Endothelial cell of umbilical vein (primary cell): ENCODE measurements around the gene ATP13A2. TPM values are rescaled to one million over a fixed set of nuclear protein-coding genes. Genes with fewer than 3 reads are reported as not detected.

ENCODE experiments used
- BruUV-seq: library from RNA; stranded (reverse); fragments of 400-500 nt; replicated peaks from 2 replicates; lab custom pipeline; 2021; lab: Mats Ljungman, UMichigan
- CTCF ChIA-PET: fragments of 300-600, 350-600 bp; sonication (Branson Sonifier 250); formaldehyde crosslinking; loops from one replicate; lab custom pipeline; 2021; ENCODE audit warnings: antibody characterized with exemption, inconsistent platforms; lab: Charles Lee
- POLR2A ChIA-PET: fragments of 300-600, 350-600 bp; sonication (Branson Sonifier 250); formaldehyde crosslinking; loops from one replicate; lab custom pipeline; 2021; ENCODE audit warnings: antibody characterized with exemption, inconsistent platforms; lab: Charles Lee
- DNase-seq: peaks from one replicate; pipeline ENCODE4 v3.0.0-alpha.2; 2011; ENCODE audit warnings: low read depth, low spot score
- FAIRE-seq: peaks from 2 replicates; lab custom pipeline; 2011; peaks lifted over from hg19 to GRCh38; lab: Jason Lieb, UNC
- H2AFZ ChIP-seq: 2 replicates; pipeline ENCODE4 v1.6.0; 2012; ENCODE audit warnings: low read depth, low read length, control low read depth, inconsistent platforms
- H3K27ac ChIP-seq: 2 replicates; pipeline ENCODE4 v1.5.1; 2011; ENCODE audit warnings: low read depth, mild to moderate bottlenecking, control low read depth, low read length, moderate library complexity; ENCODE audit not compliant: insufficient read depth
- H3K27me3 ChIP-seq, 2 experiments: 2 replicates each; pipeline versions ENCODE4 v1.6.0 to v1.6.1; 2011; ENCODE audit warnings: low read length in 2 of 2, mixed read lengths in 1 of 2; ENCODE audit not compliant: control insufficient read depth in 2 of 2, insufficient read depth in 2 of 2
- H3K36me3 ChIP-seq, 2 experiments: 2 replicates in 1 of 2; 3 replicates in 1 of 2; pipeline ENCODE4 v1.5.1; 2011; ENCODE audit warnings: low read length in 2 of 2, mild to moderate bottlenecking in 1 of 2, moderate library complexity in 1 of 2; ENCODE audit not compliant: control insufficient read depth in 2 of 2, insufficient read depth in 2 of 2; ENCODE audit errors: extremely low read depth in 1 of 2
- H3K4me1 ChIP-seq: 3 replicates; pipeline ENCODE4 v1.5.1; 2011; ENCODE audit warnings: mild to moderate bottlenecking, low read length; ENCODE audit not compliant: control insufficient read depth, insufficient read depth; ENCODE audit errors: extremely low read depth
- H3K4me2 ChIP-seq: 2 replicates; pipeline ENCODE4 v1.6.1; 2011; ENCODE audit warnings: low read length, control low read depth, mixed read lengths; ENCODE audit not compliant: insufficient read depth
- H3K4me3 ChIP-seq, 3 experiments: fragments of 200-600 bp in 1 of 3; sonication (generic), shearing (Covaris generic) in 1 of 3; replicated peaks in 1 of 3; 2 replicates each; pipeline ENCODE4 v1.5.1; 2011 to 2016; ENCODE audit warnings: control low read depth in 3 of 3, low read length in 3 of 3, mild to moderate bottlenecking in 2 of 3, inconsistent platforms in 1 of 3, low read depth in 1 of 3, moderate library complexity in 1 of 3; ENCODE audit not compliant: insufficient read depth in 1 of 3
- H3K79me2 ChIP-seq: 2 replicates; pipeline ENCODE4 v1.6.0; 2012; ENCODE audit warnings: low read length, inconsistent platforms; ENCODE audit not compliant: control insufficient read depth, insufficient read depth
- H3K9ac ChIP-seq: replicated peaks from 2 replicates; pipeline ENCODE3; 2011; ENCODE audit warnings: low read length, control low read depth; ENCODE audit not compliant: insufficient read depth; ENCODE audit errors: extremely low read depth
- H3K9me1 ChIP-seq: replicated peaks from 3 replicates; pipeline ENCODE4 v1.6.0; 2011; ENCODE audit warnings: mild to moderate bottlenecking, low read length; ENCODE audit not compliant: control insufficient read depth, insufficient read depth; ENCODE audit errors: extremely low read depth
- H3K9me3 ChIP-seq: replicated peaks from 2 replicates; pipeline ENCODE4 v1.5.1; 2012; ENCODE audit warnings: low read length, inconsistent platforms; ENCODE audit not compliant: control insufficient read depth, insufficient read depth
- H4K20me1 ChIP-seq: replicated peaks from 2 replicates; pipeline ENCODE3; 2011; ENCODE audit warnings: mild to moderate bottlenecking, low read length; ENCODE audit not compliant: control insufficient read depth, insufficient read depth; ENCODE audit errors: extremely low read depth
- CTCF ChIP-seq, 2 donors: IDR thresholded peaks; 1 replicate in 1 of 2; 2 replicates in 1 of 2; pipeline ENCODE4 v1.5.1; 2011; ENCODE audit warnings: low read length in 2 of 2, mild to moderate bottlenecking in 2 of 2, moderate library complexity in 2 of 2, control low read depth in 1 of 2, inconsistent platforms in 1 of 2, low read depth in 1 of 2; ENCODE audit not compliant: insufficient read depth in 1 of 2; ENCODE audit errors: extremely low read depth in 1 of 2
- EZH2 ChIP-seq: IDR thresholded peaks from 2 replicates; pipeline ENCODE4 v1.6.1; 2012; ENCODE audit warnings: borderline replicate concordance, low read depth, mild to moderate bottlenecking, moderate library complexity, low read length, inconsistent platforms; ENCODE audit not compliant: severe bottlenecking
- FOS ChIP-seq: IDR thresholded peaks from 2 replicates; pipeline ENCODE4 v1.6.1; 2011; ENCODE audit warnings: mild to moderate bottlenecking, low read length, moderate library complexity, borderline replicate concordance; ENCODE audit not compliant: insufficient read depth
- GATA2 ChIP-seq: IDR thresholded peaks from 2 replicates; pipeline ENCODE4 v1.7.0; 2011; ENCODE audit warnings: low read depth, mild to moderate bottlenecking, moderate library complexity, mixed read lengths, low read length; ENCODE audit not compliant: insufficient read length, insufficient read depth
- JUN ChIP-seq: IDR thresholded peaks from 2 replicates; pipeline ENCODE4 v1.6.1; 2011; ENCODE audit warnings: borderline replicate concordance, low read depth; ENCODE audit not compliant: insufficient read length, insufficient read depth
- MYC ChIP-seq: IDR thresholded peaks from one replicate; pipeline ENCODE4 v1.6.1; 2011; ENCODE audit warnings: mild to moderate bottlenecking, low read depth, low read length
- POLR2A ChIP-seq: IDR thresholded peaks from 2 replicates; pipeline ENCODE4 v1.6.1; 2012; ENCODE audit warnings: low read depth, mild to moderate bottlenecking, control low read depth, low read length
- POLR2AphosphoS5 ChIP-seq: IDR thresholded peaks from 2 replicates; pipeline ENCODE4 v1.6.1; 2012; ENCODE audit warnings: low read depth, mild to moderate bottlenecking, control low read depth, low read length, moderate library complexity; ENCODE audit not compliant: insufficient read depth
- dilution Hi-C: fragments of 300-500 bp; cut with MboI; formaldehyde crosslinking; loops from one replicate; pipeline ENCODE4 v1.15.0; 2019; ENCODE audit warnings: low sequenced_read_pairs; ENCODE audit not compliant: extremely low pct_ligation_motif_present
- intact Hi-C: fragments of 100-400 bp; cut with micrococcal nuclease; formaldehyde crosslinking; loops from one replicate; pipeline ENCODE4 v1.10.0; 2022
- polyA plus RNA-seq, 4 experiments: library from polyadenylated mRNA; depleted of rRNA in 3 of 4; stranded (reverse) in 3 of 4; unstranded in 1 of 4; fragments of >200 nt; gene quantifications; 2 replicates each; pipeline versions ENCODE4 v1.2.1 to v1.2.3, GENCODE V29; 2011 to 2012; ENCODE audit warnings: missing spikeins in 1 of 4
- total RNA-seq: library from RNA; stranded (reverse); gene quantifications from 2 replicates; pipeline ENCODE4 v1.2.3, GENCODE V29; 2021
- TF ChIP-seq, protein P1 (sequence below): IDR thresholded peaks from 2 replicates; pipeline ENCODE4 v1.6.1; 2011; ENCODE audit not compliant: insufficient read depth, insufficient read length

The ATP13A2 gene
- total and polyA plus RNA-seq, 2 donors (not counting 3 experiments of a cell fraction or from before 2014, with no cell fraction given), result 44.9 to 60.6 TPM

GRCh38 chr1:17012775-17013490, 1.2 kb upstream of the ATP13A2 start:
- Histone ChIP-seq H3K27ac (no peak overlapping the region), H3K79me2 (no peaks in the 10 kb centered on the region), H2AFZ (no peak overlapping the region), H3K9me1 (no peaks in the 10 kb centered on the region), H3K4me1 (peaks cover 24% of the 10 kb centered on the region), H4K20me1 (no peaks in the 10 kb centered on the region), H3K4me2 (no peak overlapping the region), H3K4me3 (no peak overlapping the region), H3K36me3 (peaks cover 0 to under 1% of the 10 kb centered on the region in 2 experiments), H3K9ac (no peak overlapping the region), H3K27me3 (no peaks in the 10 kb centered on the region), H3K9me3 (no peaks in the 10 kb centered on the region)
- no peak for DNase-seq
- ChIA-PET POLR2A (no interaction called here), CTCF (interaction anchor here (1.0 to 1.3 kb wide), 4 partner anchors 11 to 53 kb away, joined by 3 to 4 read pairs (median 4); no protein-coding TSS in a partner anchor)
- no peak for TF ChIP-seq GATA2
- TF ChIP-seq POLR2AphosphoS5, result no peak
- TF ChIP-seq, protein P1, sequence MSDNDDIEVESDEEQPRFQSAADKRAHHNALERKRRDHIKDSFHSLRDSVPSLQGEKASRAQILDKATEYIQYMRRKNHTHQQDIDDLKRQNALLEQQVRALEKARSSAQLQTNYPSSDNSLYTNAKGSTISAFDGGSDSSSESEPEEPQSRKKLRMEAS, result no peak
- no peak for TF ChIP-seq JUN
- no peak for TF ChIP-seq CTCF (IDR thresholded peaks at IDR 0.05; ENCODE audit: extremely low read depth in 1 of 2, insufficient read depth in 1 of 2, low read depth in 1 of 2, low read length in 2 of 2)
- TF ChIP-seq POLR2A, result no peak
- no peak for TF ChIP-seq FOS
- no peak for TF ChIP-seq EZH2
- no peak for TF ChIP-seq MYC
- FAIRE-seq, result no peak
- BruUV-seq, result no TSS peak
- dilution Hi-C loops (no loop called here), intact Hi-C loops (no loop called here)
